Measurements from ENCODE around the gene ATP2B3.

ATP2B3 gene

DNA sequence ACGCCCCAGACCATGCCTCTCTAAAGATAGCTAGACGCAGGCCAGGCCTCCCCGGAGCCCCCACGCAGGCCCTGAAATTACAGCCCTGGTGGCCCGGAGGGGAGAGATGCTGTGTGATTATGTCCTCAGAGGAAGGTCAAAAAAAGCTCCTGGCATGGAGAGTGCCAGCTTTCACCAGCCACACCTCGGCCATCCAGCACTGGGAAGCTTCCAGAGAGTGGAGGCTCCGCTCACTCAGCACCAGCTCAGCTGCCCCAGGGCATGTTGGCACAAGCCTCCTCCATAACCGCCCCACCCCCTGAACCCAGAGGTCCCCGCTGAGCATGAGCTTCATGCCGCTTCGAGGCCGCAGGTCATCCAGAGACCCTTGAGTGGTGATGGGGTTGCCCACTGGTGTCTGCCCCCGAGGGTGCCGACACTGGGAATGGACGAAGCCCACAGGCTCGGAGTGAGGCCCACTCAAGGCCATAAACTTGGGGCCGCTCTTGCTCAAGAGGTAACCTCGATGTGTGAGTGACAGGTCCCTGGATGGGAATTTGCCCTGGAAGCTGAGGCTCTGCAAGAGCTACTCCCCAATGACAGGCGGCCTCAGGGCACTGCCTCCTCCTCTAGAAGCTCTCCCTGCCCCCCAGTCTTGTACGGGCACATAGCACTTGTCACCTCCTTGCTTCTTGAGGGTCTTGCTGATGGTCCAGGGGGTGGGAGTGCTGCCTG lies 27.1 kb upstream of the ATP2B3 start:
- no peak for DNase-seq

DNA sequence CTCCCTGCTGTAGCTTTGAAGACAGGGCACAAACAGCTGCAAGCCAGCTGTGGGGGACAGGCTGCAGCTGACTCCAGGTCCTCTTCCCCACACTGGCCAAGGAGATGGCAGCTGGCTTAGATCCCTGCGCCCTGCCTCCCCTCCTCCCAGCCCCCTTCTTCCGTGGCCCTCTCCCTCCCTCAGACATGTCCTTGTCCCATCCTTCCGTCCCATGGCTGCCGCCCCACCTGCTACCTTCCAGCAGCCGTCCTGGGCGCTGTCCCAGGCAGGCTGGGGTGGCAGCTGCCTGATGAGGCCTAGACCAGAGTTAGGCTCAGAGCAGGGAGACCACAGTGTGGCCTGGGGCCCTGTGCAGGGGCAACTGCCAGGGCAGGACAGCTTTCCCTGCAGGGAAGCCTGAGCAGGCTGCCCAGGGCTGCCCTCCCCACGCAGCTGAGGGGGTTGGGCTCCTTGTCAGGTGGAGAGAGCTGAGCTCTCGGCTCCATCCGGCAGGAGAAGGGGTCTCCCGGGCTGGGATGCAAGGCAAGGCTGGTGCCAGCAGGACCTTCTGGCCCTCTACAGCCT lies 26.0 kb upstream of the ATP2B3 start:
- no peak for DNase-seq

GRCh38 chrX:153491918-153492317 lies 25.5 kb upstream of the ATP2B3 start:
- DNase-seq = no peak

DNA sequence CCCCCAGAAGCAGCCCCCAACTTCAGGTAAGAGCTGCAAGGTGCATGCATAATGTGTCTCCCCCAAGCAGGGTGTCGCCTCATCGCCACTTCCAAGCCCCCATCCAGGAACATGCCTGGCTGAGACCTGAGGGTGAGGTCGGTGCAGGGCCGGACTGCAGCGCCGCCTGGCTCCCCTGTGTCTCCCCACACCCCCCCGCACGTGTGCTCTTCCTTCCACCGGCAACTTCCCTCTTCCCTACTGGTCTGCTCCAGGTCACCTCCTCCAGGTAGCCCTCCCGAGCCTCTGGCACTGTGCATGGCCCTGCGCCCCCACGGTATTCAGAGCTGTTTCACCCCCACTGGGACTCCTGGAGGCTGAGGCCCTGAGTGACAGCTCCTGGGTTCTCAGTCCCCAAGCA lies 24.9 kb upstream of the ATP2B3 start:
- DNase-seq = no peak

GRCh38 chrX:153493085-153493484 lies 24.4 kb upstream of the ATP2B3 start:
- no peak for DNase-seq

- no peak for DNase-seq
These were observed 23.4 kb upstream of the ATP2B3 start for GRCh38 chrX:153494061-153494460.

- DNase-seq = peak; percentile 74
These were observed 22.7 kb upstream of the ATP2B3 start, which contains the start of gene BGN for GRCh38 chrX:153494541-153495361. Gene BGN, plus strand, starts transcription at chrX:153494980. Its CDS starts 9,652 bp downstream, at chrX:153504632.

DNA sequence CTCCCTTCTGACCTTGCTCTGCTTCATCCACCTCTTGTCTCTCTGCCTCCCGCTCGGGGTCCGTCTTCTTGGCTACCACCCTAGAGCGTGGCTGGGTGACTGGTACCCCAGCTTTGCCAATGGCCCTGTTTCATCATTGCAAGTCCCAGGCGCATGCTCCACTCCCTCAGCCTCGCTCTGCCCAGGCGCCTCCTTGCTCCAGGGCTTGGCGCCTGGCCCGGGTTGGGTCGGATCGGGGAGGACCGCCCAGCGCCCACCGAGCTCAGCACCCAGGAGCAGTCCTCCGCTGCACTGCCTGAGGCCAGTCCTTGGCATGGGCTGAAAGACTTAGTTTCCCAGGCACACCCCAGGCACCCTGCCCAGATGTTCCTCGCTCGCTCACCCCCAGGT lies 22.1 kb upstream of the ATP2B3 start:
- DNase-seq = no peak

- DNase-seq = no peak
These were observed 21.4 kb upstream of the ATP2B3 start for GRCh38 chrX:153495903-153496589.

GRCh38 chrX:153496590-153496959 lies 20.9 kb upstream of the ATP2B3 start:
- DNase-seq = no peak

DNA sequence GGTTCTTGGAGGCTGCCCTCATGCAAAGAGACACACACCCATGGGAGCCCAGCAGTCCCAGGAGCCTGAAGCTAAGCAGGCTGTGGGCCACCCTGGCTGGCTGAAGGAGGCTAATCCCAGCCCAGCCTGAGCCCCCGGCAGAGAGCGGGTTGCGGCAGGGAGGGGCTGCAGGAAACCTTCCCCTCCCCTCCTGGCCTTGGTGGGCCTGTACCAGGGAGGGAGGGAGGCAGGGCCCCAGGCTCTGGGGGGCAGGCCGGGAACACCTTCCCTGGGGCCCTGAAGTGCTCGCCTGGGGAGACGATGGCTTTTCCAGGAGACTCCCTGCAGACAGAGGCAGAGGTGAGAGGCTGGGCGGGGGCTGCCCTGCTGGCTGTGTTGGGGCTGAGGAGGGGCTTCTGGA lies 19.0 kb upstream of the ATP2B3 start:
- no peak for DNase-seq

GRCh38 chrX:153499341-153499740 lies 18.1 kb upstream of the ATP2B3 start:
- no peak for DNase-seq

DNA sequence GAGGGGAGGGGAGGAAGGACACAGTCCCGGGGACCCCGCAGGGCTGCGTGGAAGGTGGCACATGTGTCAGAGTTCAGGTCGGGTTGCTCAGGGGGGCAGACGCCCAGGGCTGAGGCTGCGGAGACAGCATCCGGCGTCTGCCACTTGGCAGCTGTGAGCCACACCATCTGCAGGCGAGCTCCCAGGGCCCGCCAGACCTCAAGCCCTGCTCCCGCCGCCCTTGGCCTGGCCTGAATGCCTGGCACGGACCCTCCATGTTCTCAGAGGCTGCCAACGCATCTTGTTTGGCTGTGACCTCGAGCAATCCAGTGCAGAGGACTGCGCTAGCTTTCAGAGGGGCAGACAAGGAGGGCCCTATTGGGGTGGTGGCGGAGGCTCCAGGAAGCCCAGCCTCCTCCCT lies 17.6 kb upstream of the ATP2B3 start:
- no peak for DNase-seq

DNA sequence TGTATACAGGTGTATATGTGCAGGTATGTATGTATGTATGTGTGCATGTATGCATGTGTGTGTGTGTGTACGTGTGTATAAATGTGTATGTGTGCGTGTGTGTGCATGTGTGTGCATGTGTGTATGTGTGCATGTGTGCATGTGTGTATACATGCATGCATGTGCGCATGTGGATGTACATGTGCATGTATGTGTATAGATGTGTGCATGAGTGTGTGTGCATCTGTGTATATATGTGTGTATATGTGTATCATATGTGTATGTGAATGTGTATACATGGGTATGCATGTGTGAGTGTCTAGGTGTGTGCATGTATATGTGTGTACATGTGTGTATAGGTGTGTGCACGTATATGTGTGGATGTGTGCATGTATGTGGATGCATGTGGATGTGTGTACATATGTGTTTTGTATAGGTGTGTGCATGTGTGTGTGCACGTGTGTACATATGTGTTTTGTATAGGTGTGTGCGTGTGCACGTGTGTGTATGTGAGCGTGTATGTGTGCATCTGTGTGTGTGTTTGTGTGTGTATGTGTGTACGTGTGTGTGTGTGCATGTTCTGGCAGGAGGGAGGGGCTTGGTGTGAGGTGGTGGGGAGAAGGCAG lies 16.7 kb upstream of the ATP2B3 start:
- DNase-seq = no peak

GRCh38 chrX:153501530-153501929 lies 15.9 kb upstream of the ATP2B3 start:
- DNase-seq = no peak

GRCh38 chrX:153502131-153502530 lies 15.3 kb upstream of the ATP2B3 start:
- no peak for DNase-seq

- DNase-seq = no peak
These were observed 14.6 kb upstream of the ATP2B3 start for GRCh38 chrX:153502796-153503195.

DNA sequence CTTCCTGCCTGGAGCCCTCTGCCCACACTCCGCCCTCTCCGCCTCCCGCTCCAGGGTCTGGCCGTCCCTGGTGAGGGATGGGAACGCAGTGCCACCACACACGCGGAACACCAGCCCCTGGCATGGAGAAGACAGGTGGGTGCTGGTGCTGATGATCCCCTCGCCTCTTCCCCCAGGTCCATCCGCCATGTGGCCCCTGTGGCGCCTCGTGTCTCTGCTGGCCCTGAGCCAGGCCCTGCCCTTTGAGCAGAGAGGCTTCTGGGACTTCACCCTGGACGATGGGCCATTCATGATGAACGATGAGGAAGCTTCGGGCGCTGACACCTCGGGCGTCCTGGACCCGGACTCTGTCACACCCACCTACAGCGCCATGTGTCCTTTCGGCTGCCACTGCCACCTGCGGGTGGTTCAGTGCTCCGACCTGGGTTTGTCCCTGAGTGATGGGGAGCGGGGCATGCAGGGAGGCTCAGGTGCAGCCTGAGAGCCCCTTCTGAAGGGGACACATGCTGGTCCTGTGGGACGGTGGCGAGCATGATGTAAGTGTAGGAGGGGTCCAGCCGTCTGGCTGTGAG lies 12.9 kb upstream of the ATP2B3 start:
- no peak for DNase-seq

DNA sequence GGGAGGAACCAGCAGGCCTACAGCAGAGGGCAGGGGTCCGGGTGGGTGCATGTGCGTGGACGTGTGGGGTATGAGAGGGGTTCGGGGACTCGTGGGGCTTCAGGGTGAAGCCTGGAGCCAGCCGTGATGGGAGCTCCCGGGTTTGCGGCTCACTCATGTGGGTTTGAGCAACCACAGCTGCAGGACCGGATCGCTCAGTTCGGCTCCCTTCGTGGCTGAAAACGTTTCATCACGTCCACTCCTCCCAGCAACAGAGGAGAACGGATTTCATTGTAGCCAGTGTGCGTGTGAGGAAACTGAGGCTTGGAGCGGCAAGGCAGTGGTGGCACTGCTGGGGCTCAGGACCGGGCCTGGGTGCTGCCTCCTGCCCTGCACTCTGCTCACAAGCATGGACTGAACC lies 12.1 kb upstream of the ATP2B3 start:
- DNase-seq = no peak

GRCh38 chrX:153507484-153508178 lies 9.8 kb upstream of the ATP2B3 start:
- peak; percentile 69 for DNase-seq

DNA sequence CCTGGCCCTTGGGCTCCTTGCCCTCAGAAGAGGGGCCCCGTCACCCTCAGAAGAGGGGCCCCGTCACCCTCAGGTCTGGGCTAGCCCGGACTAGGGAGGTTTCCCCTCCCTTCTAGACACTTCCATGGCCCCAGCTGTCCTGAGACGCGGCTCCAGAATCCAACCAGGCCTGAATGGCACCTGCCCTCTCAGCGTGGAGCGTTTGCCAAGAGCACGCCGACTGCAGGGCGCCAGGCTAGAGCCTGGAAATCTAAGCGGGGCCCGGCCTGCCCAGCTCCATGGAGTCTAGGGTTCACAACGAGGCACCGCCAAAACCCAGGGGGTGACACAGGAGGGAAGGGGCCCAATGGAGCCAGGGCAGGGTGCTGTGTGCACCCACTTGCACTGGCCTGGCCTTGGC lies 7.8 kb upstream of the ATP2B3 start:
- no peak for DNase-seq

GRCh38 chrX:153510383-153510782 lies 7.1 kb upstream of the ATP2B3 start:
- no peak for DNase-seq
